ENCODE data around the gene UBAC1. TPM values are rescaled to one million over a fixed set of nuclear protein-coding genes. Genes with fewer than 3 reads are reported as not detected.

Gene UBAC1
- total RNA-seq, 4 donors from 2014 or later = 218 to 263 (median 248) TPM

DNA sequence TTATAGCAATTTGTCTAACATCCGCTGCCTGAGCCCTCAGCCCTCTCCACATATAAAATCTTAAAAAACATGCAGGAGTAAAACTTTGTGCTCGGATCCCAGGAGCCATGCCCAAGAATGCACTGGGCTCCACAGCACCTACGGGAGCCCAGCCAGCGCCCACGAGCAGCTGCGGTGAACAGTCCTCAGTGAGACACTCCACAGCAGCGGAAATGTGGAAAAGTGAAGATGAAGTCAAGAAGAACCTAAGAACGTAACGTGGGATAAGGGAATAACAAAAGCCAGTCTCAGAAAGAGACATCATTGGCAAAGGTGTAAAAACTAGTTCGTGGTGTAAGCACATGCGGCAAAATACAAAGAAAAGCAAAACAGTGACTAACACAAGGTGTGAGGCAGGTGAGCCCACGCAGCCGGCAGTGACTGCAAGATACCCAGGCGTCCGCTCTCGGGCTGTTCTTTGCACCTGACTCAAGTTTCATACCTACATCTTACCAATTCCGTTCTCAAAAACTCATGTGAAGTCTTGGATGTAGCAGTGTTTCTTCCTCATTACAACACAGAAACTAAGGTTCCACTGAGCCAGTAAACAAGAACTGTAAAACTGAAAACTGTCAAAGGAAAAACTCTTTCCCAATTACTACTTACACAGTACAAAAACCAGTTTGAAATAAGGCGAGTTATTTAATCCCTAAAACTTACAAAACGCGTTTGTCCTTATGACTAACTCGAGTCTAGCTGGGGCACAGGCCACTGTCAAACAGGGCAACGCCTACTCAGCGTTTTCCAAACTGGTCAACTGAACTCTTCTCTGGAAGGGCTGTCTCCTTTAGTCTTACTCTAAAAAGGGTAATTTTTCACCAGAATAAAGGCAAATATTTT lies 55.6 kb downstream of the UBAC1 start:
- intact Hi-C loops (cut with DNase I; ENCODE audit: low total_unique reads) (loop anchor here (2.0 to 10.0 kb wide), 5 partner anchors 41 to 457 kb away; partner anchors contain the start of genes DNLZ and QSOX2), in situ Hi-C loops (cut with MboI; ENCODE audit: low sequenced_read_pairs in 4 of 4) (no loop called here)
- H3K27ac ChIP-seq = peak overlapping the region; percentile 89 to 90 (median 90)
- ATAC-seq (peak; percentile 42 to 48), DNase-seq (no peak)
- H3K36me3 ChIP-seq = no peaks in the 10 kb centered on the region
- no peaks in the 10 kb centered on the region for H3K9me3 ChIP-seq
- TF ChIP-seq, protein P1, sequence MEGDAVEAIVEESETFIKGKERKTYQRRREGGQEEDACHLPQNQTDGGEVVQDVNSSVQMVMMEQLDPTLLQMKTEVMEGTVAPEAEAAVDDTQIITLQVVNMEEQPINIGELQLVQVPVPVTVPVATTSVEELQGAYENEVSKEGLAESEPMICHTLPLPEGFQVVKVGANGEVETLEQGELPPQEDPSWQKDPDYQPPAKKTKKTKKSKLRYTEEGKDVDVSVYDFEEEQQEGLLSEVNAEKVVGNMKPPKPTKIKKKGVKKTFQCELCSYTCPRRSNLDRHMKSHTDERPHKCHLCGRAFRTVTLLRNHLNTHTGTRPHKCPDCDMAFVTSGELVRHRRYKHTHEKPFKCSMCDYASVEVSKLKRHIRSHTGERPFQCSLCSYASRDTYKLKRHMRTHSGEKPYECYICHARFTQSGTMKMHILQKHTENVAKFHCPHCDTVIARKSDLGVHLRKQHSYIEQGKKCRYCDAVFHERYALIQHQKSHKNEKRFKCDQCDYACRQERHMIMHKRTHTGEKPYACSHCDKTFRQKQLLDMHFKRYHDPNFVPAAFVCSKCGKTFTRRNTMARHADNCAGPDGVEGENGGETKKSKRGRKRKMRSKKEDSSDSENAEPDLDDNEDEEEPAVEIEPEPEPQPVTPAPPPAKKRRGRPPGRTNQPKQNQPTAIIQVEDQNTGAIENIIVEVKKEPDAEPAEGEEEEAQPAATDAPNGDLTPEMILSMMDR (IDR thresholded peaks at IDR 0.05 in 4 of 5, conservative IDR thresholded peaks at IDR 0.05 in 1 of 5) = no peak
- peak; percentile 34 to 48 for TF ChIP-seq POLR2A (IDR thresholded peaks at IDR 0.05)
- H3K27me3 ChIP-seq = no peaks in the 10 kb centered on the region
- peaks cover 64 to 65% of the 10 kb centered on the region in 2 donors for H3K4me1 ChIP-seq
- peak overlapping the region; percentile 62 to 64 (median 63) for H3K4me3 ChIP-seq

DNA sequence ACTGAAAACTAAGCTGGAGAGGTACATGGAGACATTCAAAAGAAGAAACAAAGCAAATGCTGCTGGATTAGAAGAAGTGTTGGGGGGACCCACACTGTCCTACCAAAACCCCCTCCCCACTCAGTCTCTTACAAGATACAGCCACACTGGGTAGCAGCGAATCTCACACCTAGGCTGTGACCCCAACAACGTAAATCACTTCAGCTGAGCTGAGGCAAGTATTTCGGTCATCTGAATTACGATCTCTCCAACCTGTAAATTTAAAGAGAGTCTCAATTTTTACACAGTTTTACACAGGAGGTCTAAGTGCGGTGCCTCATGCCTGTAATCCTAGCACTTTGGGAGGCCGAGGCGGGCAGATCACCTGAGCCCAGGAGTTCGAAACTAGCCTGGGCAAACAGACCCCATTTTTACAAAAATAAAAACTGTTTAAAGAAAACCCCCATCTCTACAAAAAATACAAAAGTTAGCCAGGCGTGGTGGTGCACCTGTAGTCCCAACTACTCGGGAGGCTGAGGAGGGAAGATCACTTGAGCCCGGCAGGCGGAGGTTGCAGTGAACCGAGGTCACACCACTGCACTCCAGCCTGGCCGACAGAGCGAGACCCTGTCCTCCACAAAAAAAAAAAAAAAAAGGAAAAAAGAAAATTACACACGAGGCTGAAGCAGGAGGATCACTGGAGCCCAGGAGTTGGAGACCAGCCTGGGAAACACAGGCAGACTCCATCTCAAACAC lies 57.2 kb downstream of the UBAC1 start:
- H3K4me3 ChIP-seq = no peak overlapping the region
- peak overlapping the region; percentile 89 to 90 (median 90) for H3K27ac ChIP-seq
- no peaks in the 10 kb centered on the region for H3K36me3 ChIP-seq
- ATAC-seq = no peak
- in situ Hi-C loops (cut with MboI; ENCODE audit: low sequenced_read_pairs in 4 of 4) = no loop called here
- TF ChIP-seq, protein P1 (IDR thresholded peaks at IDR 0.05 in 4 of 5, conservative IDR thresholded peaks at IDR 0.05 in 1 of 5) = no peak
- no peak for TF ChIP-seq POLR2A (IDR thresholded peaks at IDR 0.05)
- H3K4me1 ChIP-seq = peaks cover 59 to 62% of the 10 kb centered on the region in 2 donors
- H3K27me3 ChIP-seq = no peaks in the 10 kb centered on the region
- intact Hi-C loops (cut with DNase I; ENCODE audit: low total_unique reads) = loop anchor here (10.0 kb wide), 1 partner anchor 341 kb away; the partner anchor contains the start of gene QSOX2
- H3K9me3 ChIP-seq = no peaks in the 10 kb centered on the region
- DNase-seq = no peak

DNA sequence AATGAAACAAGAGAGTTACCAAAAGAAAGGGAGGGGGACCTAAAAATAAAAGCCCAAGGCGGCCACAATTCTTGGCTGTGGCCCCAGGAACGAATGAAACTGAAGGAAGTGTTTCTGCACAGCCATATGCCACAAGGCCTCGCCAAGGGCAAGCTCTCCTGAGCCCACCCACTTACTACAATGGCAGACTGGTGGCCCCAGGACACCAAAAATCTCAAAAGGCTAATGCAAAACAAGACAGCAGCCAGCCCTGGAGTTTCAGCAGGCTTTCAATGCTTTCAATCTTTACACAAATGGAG lies 57.9 kb downstream of the UBAC1 start:
- no peaks in the 10 kb centered on the region for H3K36me3 ChIP-seq
- intact Hi-C loops (cut with DNase I; ENCODE audit: low total_unique reads) = loop anchor here (10.0 kb wide), 1 partner anchor 341 kb away; the partner anchor contains the start of gene QSOX2
- H3K4me1 ChIP-seq = peaks cover 55 to 56% of the 10 kb centered on the region in 2 donors
- peak overlapping the region; percentile 89 to 90 (median 90) for H3K27ac ChIP-seq
- ATAC-seq = no peak
- no peaks in the 10 kb centered on the region for H3K27me3 ChIP-seq
- no peak for TF ChIP-seq POLR2A (IDR thresholded peaks at IDR 0.05)
- TF ChIP-seq, protein P1 (IDR thresholded peaks at IDR 0.05 in 4 of 5, conservative IDR thresholded peaks at IDR 0.05 in 1 of 5) = no peak
- in situ Hi-C loops (cut with MboI; ENCODE audit: low sequenced_read_pairs in 4 of 4) = no loop called here
- H3K4me3 ChIP-seq = no peak overlapping the region
- peak in 1 of 2 donors; percentile 60 for DNase-seq
- H3K9me3 ChIP-seq = no peaks in the 10 kb centered on the region

DNA sequence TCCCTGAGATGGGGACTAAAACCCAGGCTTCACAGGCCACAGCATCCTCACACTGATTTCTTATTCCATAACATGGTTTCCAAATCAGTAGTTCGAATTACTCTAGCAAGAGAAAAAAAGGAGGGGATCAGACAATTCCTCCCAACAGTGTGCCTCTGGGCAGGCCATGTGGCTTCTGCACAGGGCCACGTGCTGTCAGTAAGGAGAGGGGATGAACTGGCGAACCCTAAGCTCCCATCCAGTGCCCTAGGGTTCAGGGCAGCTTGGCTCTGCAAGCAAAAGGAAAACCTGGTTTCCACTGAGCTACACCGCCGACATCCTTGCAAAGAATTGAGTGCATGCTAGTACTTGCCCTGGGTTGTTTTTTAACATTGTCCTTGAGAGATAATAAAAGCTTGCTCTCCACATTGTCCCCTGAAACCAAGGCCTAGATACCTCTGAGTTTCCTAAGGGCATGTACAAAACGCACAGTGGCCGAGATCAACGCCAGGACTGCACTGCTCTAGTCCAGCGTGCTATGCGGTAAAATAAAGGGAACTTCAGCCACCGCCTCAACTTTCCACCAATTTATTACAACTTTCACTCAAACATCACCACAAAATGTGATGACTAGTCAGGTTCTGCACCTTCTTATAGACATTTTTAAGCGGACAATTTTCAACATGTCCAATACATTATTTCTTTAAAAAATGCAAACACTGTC lies 58.4 kb downstream of the UBAC1 start:
- H3K27me3 ChIP-seq = no peaks in the 10 kb centered on the region
- H3K27ac ChIP-seq = peak overlapping the region; percentile 89 to 90 (median 90)
- intact Hi-C loops (cut with DNase I; ENCODE audit: low total_unique reads) (loop anchor here (10.0 kb wide), 1 partner anchor 342 kb away; the partner anchor contains the start of gene QSOX2), in situ Hi-C loops (cut with MboI; ENCODE audit: low sequenced_read_pairs in 4 of 4) (no loop called here)
- H3K4me3 ChIP-seq = no peak overlapping the region
- TF ChIP-seq, protein P1 (IDR thresholded peaks at IDR 0.05 in 4 of 5, conservative IDR thresholded peaks at IDR 0.05 in 1 of 5) = no peak
- TF ChIP-seq POLR2A (IDR thresholded peaks at IDR 0.05) = no peak
- H3K9me3 ChIP-seq = no peaks in the 10 kb centered on the region
- peaks cover 55 to 57% of the 10 kb centered on the region in 2 donors for H3K4me1 ChIP-seq
- H3K36me3 ChIP-seq = no peaks in the 10 kb centered on the region
- no peak for DNase-seq
- no peak for ATAC-seq

Data from gastrocnemius medialis (tissue), 4 donors.